Endothelial cell of umbilical vein (primary cell): ENCODE measurements around the gene PLG. TPM values are rescaled to one million over a fixed set of nuclear protein-coding genes. Genes with fewer than 3 reads are reported as not detected.

Experiments
- BruUV-seq: library from RNA; stranded (reverse); fragments of 400-500 nt; replicated peaks from 2 replicates; lab custom pipeline; 2021; lab: Mats Ljungman, UMichigan
- CTCF ChIA-PET: fragments of 300-600, 350-600 bp; sonication (Branson Sonifier 250); formaldehyde crosslinking; loops from one replicate; lab custom pipeline; 2021; ENCODE audit warnings: antibody characterized with exemption, inconsistent platforms; lab: Charles Lee
- POLR2A ChIA-PET: fragments of 300-600, 350-600 bp; sonication (Branson Sonifier 250); formaldehyde crosslinking; loops from one replicate; lab custom pipeline; 2021; ENCODE audit warnings: antibody characterized with exemption, inconsistent platforms; lab: Charles Lee
- DNase-seq: peaks from one replicate; pipeline ENCODE4 v3.0.0-alpha.2; 2011; ENCODE audit warnings: low read depth, low spot score
- FAIRE-seq: peaks from 2 replicates; lab custom pipeline; 2011; peaks lifted over from hg19 to GRCh38; lab: Jason Lieb, UNC
- H2AFZ ChIP-seq: 2 replicates; pipeline ENCODE4 v1.6.0; 2012; ENCODE audit warnings: low read depth, low read length, control low read depth, inconsistent platforms
- H3K27ac ChIP-seq: 2 replicates; pipeline ENCODE4 v1.5.1; 2011; ENCODE audit warnings: low read depth, mild to moderate bottlenecking, control low read depth, low read length, moderate library complexity; ENCODE audit not compliant: insufficient read depth
- H3K27me3 ChIP-seq, 2 experiments: 2 replicates each; pipeline versions ENCODE4 v1.6.0 to v1.6.1; 2011; ENCODE audit warnings: low read length in 2 of 2, mixed read lengths in 1 of 2; ENCODE audit not compliant: control insufficient read depth in 2 of 2, insufficient read depth in 2 of 2
- H3K36me3 ChIP-seq, 2 experiments: 2 replicates in 1 of 2; 3 replicates in 1 of 2; pipeline ENCODE4 v1.5.1; 2011; ENCODE audit warnings: low read length in 2 of 2, mild to moderate bottlenecking in 1 of 2, moderate library complexity in 1 of 2; ENCODE audit not compliant: control insufficient read depth in 2 of 2, insufficient read depth in 2 of 2; ENCODE audit errors: extremely low read depth in 1 of 2
- H3K4me1 ChIP-seq: 3 replicates; pipeline ENCODE4 v1.5.1; 2011; ENCODE audit warnings: mild to moderate bottlenecking, low read length; ENCODE audit not compliant: control insufficient read depth, insufficient read depth; ENCODE audit errors: extremely low read depth
- H3K4me2 ChIP-seq: 2 replicates; pipeline ENCODE4 v1.6.1; 2011; ENCODE audit warnings: low read length, control low read depth, mixed read lengths; ENCODE audit not compliant: insufficient read depth
- H3K4me3 ChIP-seq, 3 experiments: fragments of 200-600 bp in 1 of 3; sonication (generic), shearing (Covaris generic) in 1 of 3; replicated peaks in 1 of 3; 2 replicates each; pipeline ENCODE4 v1.5.1; 2011 to 2016; ENCODE audit warnings: control low read depth in 3 of 3, low read length in 3 of 3, mild to moderate bottlenecking in 2 of 3, inconsistent platforms in 1 of 3, low read depth in 1 of 3, moderate library complexity in 1 of 3; ENCODE audit not compliant: insufficient read depth in 1 of 3
- H3K79me2 ChIP-seq: 2 replicates; pipeline ENCODE4 v1.6.0; 2012; ENCODE audit warnings: low read length, inconsistent platforms; ENCODE audit not compliant: control insufficient read depth, insufficient read depth
- H3K9ac ChIP-seq: replicated peaks from 2 replicates; pipeline ENCODE3; 2011; ENCODE audit warnings: low read length, control low read depth; ENCODE audit not compliant: insufficient read depth; ENCODE audit errors: extremely low read depth
- H3K9me1 ChIP-seq: replicated peaks from 3 replicates; pipeline ENCODE4 v1.6.0; 2011; ENCODE audit warnings: mild to moderate bottlenecking, low read length; ENCODE audit not compliant: control insufficient read depth, insufficient read depth; ENCODE audit errors: extremely low read depth
- H3K9me3 ChIP-seq: replicated peaks from 2 replicates; pipeline ENCODE4 v1.5.1; 2012; ENCODE audit warnings: low read length, inconsistent platforms; ENCODE audit not compliant: control insufficient read depth, insufficient read depth
- H4K20me1 ChIP-seq: replicated peaks from 2 replicates; pipeline ENCODE3; 2011; ENCODE audit warnings: mild to moderate bottlenecking, low read length; ENCODE audit not compliant: control insufficient read depth, insufficient read depth; ENCODE audit errors: extremely low read depth
- CTCF ChIP-seq, 2 donors: IDR thresholded peaks; 1 replicate in 1 of 2; 2 replicates in 1 of 2; pipeline ENCODE4 v1.5.1; 2011; ENCODE audit warnings: low read length in 2 of 2, mild to moderate bottlenecking in 2 of 2, moderate library complexity in 2 of 2, control low read depth in 1 of 2, inconsistent platforms in 1 of 2, low read depth in 1 of 2; ENCODE audit not compliant: insufficient read depth in 1 of 2; ENCODE audit errors: extremely low read depth in 1 of 2
- EZH2 ChIP-seq: IDR thresholded peaks from 2 replicates; pipeline ENCODE4 v1.6.1; 2012; ENCODE audit warnings: borderline replicate concordance, low read depth, mild to moderate bottlenecking, moderate library complexity, low read length, inconsistent platforms; ENCODE audit not compliant: severe bottlenecking
- FOS ChIP-seq: IDR thresholded peaks from 2 replicates; pipeline ENCODE4 v1.6.1; 2011; ENCODE audit warnings: mild to moderate bottlenecking, low read length, moderate library complexity, borderline replicate concordance; ENCODE audit not compliant: insufficient read depth
- GATA2 ChIP-seq: IDR thresholded peaks from 2 replicates; pipeline ENCODE4 v1.7.0; 2011; ENCODE audit warnings: low read depth, mild to moderate bottlenecking, moderate library complexity, mixed read lengths, low read length; ENCODE audit not compliant: insufficient read length, insufficient read depth
- JUN ChIP-seq: IDR thresholded peaks from 2 replicates; pipeline ENCODE4 v1.6.1; 2011; ENCODE audit warnings: borderline replicate concordance, low read depth; ENCODE audit not compliant: insufficient read length, insufficient read depth
- MAX ChIP-seq: IDR thresholded peaks from 2 replicates; pipeline ENCODE4 v1.6.1; 2011; ENCODE audit not compliant: insufficient read depth, insufficient read length
- MYC ChIP-seq: IDR thresholded peaks from one replicate; pipeline ENCODE4 v1.6.1; 2011; ENCODE audit warnings: mild to moderate bottlenecking, low read depth, low read length
- POLR2A ChIP-seq: IDR thresholded peaks from 2 replicates; pipeline ENCODE4 v1.6.1; 2012; ENCODE audit warnings: low read depth, mild to moderate bottlenecking, control low read depth, low read length
- POLR2AphosphoS5 ChIP-seq: IDR thresholded peaks from 2 replicates; pipeline ENCODE4 v1.6.1; 2012; ENCODE audit warnings: low read depth, mild to moderate bottlenecking, control low read depth, low read length, moderate library complexity; ENCODE audit not compliant: insufficient read depth
- dilution Hi-C: fragments of 300-500 bp; cut with MboI; formaldehyde crosslinking; loops from one replicate; pipeline ENCODE4 v1.15.0; 2019; ENCODE audit warnings: low sequenced_read_pairs; ENCODE audit not compliant: extremely low pct_ligation_motif_present
- intact Hi-C: fragments of 100-400 bp; cut with micrococcal nuclease; formaldehyde crosslinking; loops from one replicate; pipeline ENCODE4 v1.10.0; 2022
- polyA plus RNA-seq, 4 experiments: library from polyadenylated mRNA; depleted of rRNA in 3 of 4; stranded (reverse) in 3 of 4; unstranded in 1 of 4; fragments of >200 nt; gene quantifications; 2 replicates each; pipeline versions ENCODE4 v1.2.1 to v1.2.3, GENCODE V29; 2011 to 2012; ENCODE audit warnings: missing spikeins in 1 of 4
- total RNA-seq: library from RNA; stranded (reverse); gene quantifications from 2 replicates; pipeline ENCODE4 v1.2.3, GENCODE V29; 2021

The PLG gene
- total and polyA plus RNA-seq, 2 donors (not counting 3 experiments of a cell fraction or from before 2014, with no cell fraction given): not detected

GRCh38 chr6:160799801-160800506 is 97.9 kb downstream of the PLG start:
- Histone ChIP-seq H3K9ac (no peak overlapping the region), H3K9me1 (no peaks in the 10 kb centered on the region), H3K36me3 (no peaks in the 10 kb centered on the region), H3K9me3 (peaks cover 2% of the 10 kb centered on the region), H3K79me2 (no peaks in the 10 kb centered on the region), H2AFZ (no peak overlapping the region), H3K4me2 (no peak overlapping the region), H3K27ac (no peak overlapping the region), H3K4me1 (no peaks in the 10 kb centered on the region), H3K27me3 (no peaks in the 10 kb centered on the region), H3K4me3 (no peak overlapping the region), H4K20me1 (no peaks in the 10 kb centered on the region)
- no peak for FAIRE-seq
- intact Hi-C loops (no loop called here), dilution Hi-C loops (no loop called here)
- no peak for TF ChIP-seq EZH2
- no peak for TF ChIP-seq GATA2
- TF ChIP-seq CTCF (IDR thresholded peaks at IDR 0.05; ENCODE audit: extremely low read depth in 1 of 2, insufficient read depth in 1 of 2, low read depth in 1 of 2, low read length in 2 of 2): no peak
- no peak for TF ChIP-seq FOS
- TF ChIP-seq MAX: no peak
- no peak for TF ChIP-seq POLR2AphosphoS5
- no peak for TF ChIP-seq MYC
- no peak for TF ChIP-seq JUN
- no peak for TF ChIP-seq POLR2A
- ChIA-PET POLR2A (no interaction called here), CTCF (no interaction called here)
- no TSS peak for BruUV-seq
- DNase-seq: no peak
